Measurements from ENCODE around the gene ADAMTS2.

DNA sequence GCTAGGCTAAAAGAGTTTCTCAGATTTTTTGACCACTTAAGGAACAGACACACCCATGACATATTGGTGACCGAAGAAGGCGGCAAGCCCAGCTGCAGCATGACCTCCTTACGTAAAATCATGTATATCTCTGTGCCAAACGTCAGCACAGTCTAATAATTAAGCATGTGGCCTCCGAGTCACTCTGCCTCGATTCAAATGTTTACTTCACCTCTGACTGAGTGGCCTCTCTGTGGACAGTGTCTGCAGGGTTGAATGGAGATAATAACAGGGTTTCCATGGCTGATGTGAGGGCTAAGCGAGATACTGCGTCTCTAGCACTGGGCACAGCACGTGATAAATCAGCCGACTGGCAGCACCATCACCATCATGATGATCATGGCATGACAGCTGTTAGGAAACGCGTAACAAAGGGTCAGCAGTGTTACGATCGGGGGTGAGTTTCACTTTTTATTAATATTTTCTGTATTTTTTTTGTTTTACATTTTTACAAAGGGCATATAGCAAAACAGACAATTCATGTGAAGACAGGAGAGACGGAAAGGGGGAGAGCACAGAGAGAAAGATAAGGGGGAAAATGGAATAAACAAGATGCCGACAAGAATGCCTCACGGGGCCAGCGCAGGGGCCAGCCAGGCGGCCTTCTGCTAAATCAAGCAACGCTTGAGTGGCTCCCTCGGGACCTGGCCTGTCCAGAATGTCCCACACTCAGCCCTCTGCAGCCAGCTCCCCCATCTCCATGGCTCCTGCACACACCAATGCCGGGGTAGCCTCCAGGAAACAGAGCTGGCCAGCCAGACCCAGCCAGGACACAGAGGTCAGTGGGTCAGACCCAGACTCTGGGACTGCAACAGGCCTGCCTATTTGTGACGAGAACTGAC lies 60.3 kb downstream of the ADAMTS2 start:
- TF ChIP-seq, protein P1, sequence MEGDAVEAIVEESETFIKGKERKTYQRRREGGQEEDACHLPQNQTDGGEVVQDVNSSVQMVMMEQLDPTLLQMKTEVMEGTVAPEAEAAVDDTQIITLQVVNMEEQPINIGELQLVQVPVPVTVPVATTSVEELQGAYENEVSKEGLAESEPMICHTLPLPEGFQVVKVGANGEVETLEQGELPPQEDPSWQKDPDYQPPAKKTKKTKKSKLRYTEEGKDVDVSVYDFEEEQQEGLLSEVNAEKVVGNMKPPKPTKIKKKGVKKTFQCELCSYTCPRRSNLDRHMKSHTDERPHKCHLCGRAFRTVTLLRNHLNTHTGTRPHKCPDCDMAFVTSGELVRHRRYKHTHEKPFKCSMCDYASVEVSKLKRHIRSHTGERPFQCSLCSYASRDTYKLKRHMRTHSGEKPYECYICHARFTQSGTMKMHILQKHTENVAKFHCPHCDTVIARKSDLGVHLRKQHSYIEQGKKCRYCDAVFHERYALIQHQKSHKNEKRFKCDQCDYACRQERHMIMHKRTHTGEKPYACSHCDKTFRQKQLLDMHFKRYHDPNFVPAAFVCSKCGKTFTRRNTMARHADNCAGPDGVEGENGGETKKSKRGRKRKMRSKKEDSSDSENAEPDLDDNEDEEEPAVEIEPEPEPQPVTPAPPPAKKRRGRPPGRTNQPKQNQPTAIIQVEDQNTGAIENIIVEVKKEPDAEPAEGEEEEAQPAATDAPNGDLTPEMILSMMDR (IDR thresholded peaks at IDR 0.05) = no peak
- TF ChIP-seq EP300 (IDR thresholded peaks at IDR 0.05; ENCODE audit: low read depth) (no peak), POLR2A (IDR thresholded peaks at IDR 0.05) (no peak)

Measured in transverse colon (tissue), 3 donors.